RWPE2 (cell line): ENCODE measurements around the gene CACNA1H.

ENCODE experiments used
- ATAC-seq: fragments of 200-7000 bp; cut with Tn5 transposase; 3 replicates; pipeline ENCODE4 v1.9.1; 2021; ENCODE audit warnings: low read depth
- DNase-seq: peaks from one replicate; pipeline ENCODE4 v3.0.0-alpha.2; 2020; ENCODE audit warnings: low spot score
- H3K27ac ChIP-seq: fragments of 450-650 bp; 2 replicates; pipeline ENCODE4 v1.5.1; 2017; ENCODE audit warnings: mild to moderate bottlenecking; ENCODE audit not compliant: poor library complexity, severe bottlenecking
- H3K27me3 ChIP-seq: fragments of 250-450 bp; sonication (Bioruptor Pico); 2 replicates; pipeline ENCODE4 v1.5.1; 2021; ENCODE audit warnings: mild to moderate bottlenecking, moderate library complexity; ENCODE audit not compliant: insufficient read depth, poor library complexity, severe bottlenecking
- H3K36me3 ChIP-seq: fragments of 250-450 bp; sonication (Bioruptor Pico); 2 replicates; pipeline ENCODE4 v1.5.1; 2020; ENCODE audit warnings: low read depth, mild to moderate bottlenecking, moderate library complexity
- H3K4me1 ChIP-seq: fragments of 250-450 bp; sonication (Bioruptor Pico); 2 replicates; pipeline ENCODE4 v1.5.1; 2021; ENCODE audit warnings: mild to moderate bottlenecking, moderate library complexity; ENCODE audit not compliant: insufficient read depth, poor library complexity, severe bottlenecking
- H3K4me3 ChIP-seq: fragments of 250-450 bp; sonication (Bioruptor Pico); 2 replicates; pipeline ENCODE4 v1.5.1; 2021; ENCODE audit warnings: mild to moderate bottlenecking, moderate library complexity; ENCODE audit not compliant: severe bottlenecking
- H3K9me3 ChIP-seq: fragments of 250-450 bp; sonication (Bioruptor Pico); 2 replicates; pipeline ENCODE4 v1.5.1; 2021; ENCODE audit warnings: mild to moderate bottlenecking, moderate library complexity; ENCODE audit not compliant: severe bottlenecking
- TF ChIP-seq, protein P1 (sequence below): fragments of 450-650 bp; IDR thresholded peaks from one replicate; pipeline ENCODE4 v1.5.1; 2017; ENCODE audit warnings: mild to moderate bottlenecking, moderate library complexity; ENCODE audit not compliant: poor library complexity, severe bottlenecking

CACNA1H gene

DNA sequence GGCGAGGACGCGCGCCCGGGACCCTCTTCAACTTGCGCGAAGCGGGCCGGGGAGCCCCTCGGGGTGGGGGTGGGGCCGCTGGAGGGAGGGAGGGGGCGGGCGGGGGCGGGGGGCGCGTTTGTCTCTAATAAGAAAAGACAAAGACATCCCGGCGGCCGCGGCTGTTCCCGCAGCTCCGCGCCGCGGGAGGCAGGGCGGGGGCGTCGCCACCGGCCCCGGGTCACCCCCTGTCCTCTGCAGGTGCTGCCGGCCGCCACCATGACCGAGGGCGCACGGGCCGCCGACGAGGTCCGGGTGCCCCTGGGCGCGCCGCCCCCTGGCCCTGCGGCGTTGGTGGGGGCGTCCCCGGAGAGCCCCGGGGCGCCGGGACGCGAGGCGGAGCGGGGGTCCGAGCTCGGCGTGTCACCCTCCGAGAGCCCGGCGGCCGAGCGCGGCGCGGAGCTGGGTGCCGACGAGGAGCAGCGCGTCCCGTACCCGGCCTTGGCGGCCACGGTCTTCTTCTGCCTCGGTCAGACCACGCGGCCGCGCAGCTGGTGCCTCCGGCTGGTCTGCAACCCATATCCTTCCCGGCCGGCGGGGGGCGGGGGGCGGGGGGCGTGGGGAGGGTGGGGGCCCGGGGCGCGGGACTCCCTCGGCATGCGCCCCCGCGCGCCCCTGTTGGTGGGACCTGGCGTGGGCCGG lies 714 bp downstream of the CACNA1H start:
- no peak for DNase-seq
- peaks cover 51% of the 10 kb centered on the region for H3K27me3 ChIP-seq
- no peaks in the 10 kb centered on the region for H3K36me3 ChIP-seq
- no peaks in the 10 kb centered on the region for H3K9me3 ChIP-seq
- no peaks in the 10 kb centered on the region for H3K4me1 ChIP-seq
- ATAC-seq = no peak
- TF ChIP-seq, protein P1, sequence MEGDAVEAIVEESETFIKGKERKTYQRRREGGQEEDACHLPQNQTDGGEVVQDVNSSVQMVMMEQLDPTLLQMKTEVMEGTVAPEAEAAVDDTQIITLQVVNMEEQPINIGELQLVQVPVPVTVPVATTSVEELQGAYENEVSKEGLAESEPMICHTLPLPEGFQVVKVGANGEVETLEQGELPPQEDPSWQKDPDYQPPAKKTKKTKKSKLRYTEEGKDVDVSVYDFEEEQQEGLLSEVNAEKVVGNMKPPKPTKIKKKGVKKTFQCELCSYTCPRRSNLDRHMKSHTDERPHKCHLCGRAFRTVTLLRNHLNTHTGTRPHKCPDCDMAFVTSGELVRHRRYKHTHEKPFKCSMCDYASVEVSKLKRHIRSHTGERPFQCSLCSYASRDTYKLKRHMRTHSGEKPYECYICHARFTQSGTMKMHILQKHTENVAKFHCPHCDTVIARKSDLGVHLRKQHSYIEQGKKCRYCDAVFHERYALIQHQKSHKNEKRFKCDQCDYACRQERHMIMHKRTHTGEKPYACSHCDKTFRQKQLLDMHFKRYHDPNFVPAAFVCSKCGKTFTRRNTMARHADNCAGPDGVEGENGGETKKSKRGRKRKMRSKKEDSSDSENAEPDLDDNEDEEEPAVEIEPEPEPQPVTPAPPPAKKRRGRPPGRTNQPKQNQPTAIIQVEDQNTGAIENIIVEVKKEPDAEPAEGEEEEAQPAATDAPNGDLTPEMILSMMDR = no peak
- no peak overlapping the region for H3K27ac ChIP-seq
- H3K4me3 ChIP-seq = no peak overlapping the region

DNA sequence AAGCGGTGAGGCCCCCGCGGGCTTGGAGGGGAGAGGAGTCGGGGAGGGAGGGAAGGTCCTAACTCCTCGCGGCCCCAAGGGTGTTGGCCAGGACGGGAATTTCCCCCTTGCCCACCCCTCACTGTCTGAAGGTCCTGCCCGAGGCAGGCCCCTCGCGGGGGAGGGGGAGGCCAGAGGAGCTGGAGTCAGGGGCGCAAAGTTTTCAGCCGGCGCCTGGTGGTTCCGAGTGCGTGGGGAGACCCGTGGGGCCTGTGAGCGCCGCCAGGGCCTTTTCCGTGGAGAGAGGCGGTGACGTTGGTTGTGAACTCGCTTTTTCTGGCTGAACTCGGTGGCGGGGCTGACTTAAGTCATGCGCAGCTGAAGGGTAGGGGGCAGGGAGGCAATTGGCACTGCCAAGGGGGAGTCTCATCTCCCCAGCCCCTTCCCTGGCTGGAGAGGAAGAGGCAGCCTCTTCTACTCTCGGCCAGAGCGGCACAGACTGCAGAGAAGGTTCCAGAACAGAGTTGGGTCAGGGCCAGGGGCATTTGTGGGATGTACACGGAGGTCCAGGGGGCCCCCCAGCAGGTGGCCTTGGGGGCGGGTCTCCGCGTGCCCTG lies 1.5 kb downstream of the CACNA1H start:
- Histone ChIP-seq H3K4me3 (no peak overlapping the region), H3K9me3 (no peaks in the 10 kb centered on the region), H3K27me3 (peaks cover 57% of the 10 kb centered on the region), H3K4me1 (no peaks in the 10 kb centered on the region), H3K36me3 (no peaks in the 10 kb centered on the region), H3K27ac (no peak overlapping the region)
- ATAC-seq (no peak), DNase-seq (no peak)
- TF ChIP-seq, protein P1 = no peak

GRCh38 chr16:1154887-1155331 lies 2.0 kb downstream of the CACNA1H start:
- H3K4me1 ChIP-seq = no peaks in the 10 kb centered on the region
- H3K27me3 ChIP-seq = peaks cover 62% of the 10 kb centered on the region
- H3K4me3 ChIP-seq = no peak overlapping the region
- no peaks in the 10 kb centered on the region for H3K36me3 ChIP-seq
- no peak overlapping the region for H3K27ac ChIP-seq
- H3K9me3 ChIP-seq = no peaks in the 10 kb centered on the region
- TF ChIP-seq, protein P1 = no peak
- no peak for ATAC-seq
- no peak for DNase-seq

GRCh38 chr16:1155353-1156054 lies 2.6 kb downstream of the CACNA1H start:
- TF ChIP-seq, protein P1 = no peak
- H3K4me3 ChIP-seq = no peak overlapping the region
- DNase-seq (no peak), ATAC-seq (no peak; the same call in 2 of the 3 replicates)
- H3K27ac ChIP-seq = no peak overlapping the region
- H3K4me1 ChIP-seq = no peaks in the 10 kb centered on the region
- no peaks in the 10 kb centered on the region for H3K36me3 ChIP-seq
- no peaks in the 10 kb centered on the region for H3K9me3 ChIP-seq
- H3K27me3 ChIP-seq = peaks cover 68% of the 10 kb centered on the region
